Measurements from ENCODE around the gene SLAMF1.
A peak's percentile ranks its signal among the peaks of the same experiment; 100 is the strongest.

SLAMF1 gene

DNA sequence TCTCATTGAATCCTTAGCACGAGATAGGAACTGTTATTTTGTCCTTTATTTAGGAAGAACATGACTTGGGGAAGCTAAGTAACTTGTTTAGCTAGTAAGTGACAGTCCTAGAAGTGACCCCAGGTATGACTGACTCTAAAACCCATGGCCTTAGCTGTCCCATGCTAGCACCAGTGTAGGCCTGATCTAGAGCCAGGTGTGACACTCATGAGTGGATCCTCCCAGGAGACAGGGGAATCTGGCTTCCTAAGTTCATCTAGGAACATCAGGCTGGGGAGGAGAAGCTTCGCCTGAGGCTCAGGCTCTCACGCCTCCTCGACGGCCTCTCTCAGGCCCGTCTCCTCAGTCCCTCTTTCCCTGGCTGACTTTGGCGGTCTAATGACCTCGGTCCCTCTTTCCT lies 33.6 kb upstream of the SLAMF1 start:
- no peak for TF ChIP-seq CTCF (IDR thresholded peaks at IDR 0.05; ENCODE audit: low read depth, low read length)
- no peak overlapping the region for H3K4me3 ChIP-seq (replicated peaks in 1 of 2; ENCODE audit: low read depth in 2 of 2, low read length in 2 of 2)
- no peak for DNase-seq (ENCODE audit: low read depth in 2 of 2)

DNA sequence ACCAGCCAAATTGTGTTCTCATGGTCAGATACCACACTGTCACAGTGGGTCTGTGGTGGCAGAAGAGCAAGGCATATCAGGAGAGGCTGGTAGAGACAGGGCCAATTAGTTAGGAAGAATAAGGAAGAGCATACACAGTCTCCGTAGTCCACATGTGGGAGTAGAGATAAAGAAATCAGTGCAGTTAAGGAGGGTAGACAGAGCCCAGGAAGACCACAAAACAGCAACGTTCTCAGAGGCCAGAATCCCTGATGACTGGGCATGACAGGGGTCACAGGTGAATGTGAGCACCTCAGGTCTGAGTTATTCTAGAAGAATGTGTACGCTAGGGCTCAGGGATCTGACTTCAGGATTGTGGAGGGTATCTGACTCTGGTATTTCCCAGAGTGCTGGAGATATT lies 33.0 kb upstream of the SLAMF1 start:
- DNase-seq (ENCODE audit: low read depth in 2 of 2) = no peak
- no peak for TF ChIP-seq CTCF (IDR thresholded peaks at IDR 0.05; ENCODE audit: low read depth, low read length)
- no peak overlapping the region for H3K4me3 ChIP-seq (replicated peaks in 1 of 2; ENCODE audit: low read depth in 2 of 2, low read length in 2 of 2)

DNA sequence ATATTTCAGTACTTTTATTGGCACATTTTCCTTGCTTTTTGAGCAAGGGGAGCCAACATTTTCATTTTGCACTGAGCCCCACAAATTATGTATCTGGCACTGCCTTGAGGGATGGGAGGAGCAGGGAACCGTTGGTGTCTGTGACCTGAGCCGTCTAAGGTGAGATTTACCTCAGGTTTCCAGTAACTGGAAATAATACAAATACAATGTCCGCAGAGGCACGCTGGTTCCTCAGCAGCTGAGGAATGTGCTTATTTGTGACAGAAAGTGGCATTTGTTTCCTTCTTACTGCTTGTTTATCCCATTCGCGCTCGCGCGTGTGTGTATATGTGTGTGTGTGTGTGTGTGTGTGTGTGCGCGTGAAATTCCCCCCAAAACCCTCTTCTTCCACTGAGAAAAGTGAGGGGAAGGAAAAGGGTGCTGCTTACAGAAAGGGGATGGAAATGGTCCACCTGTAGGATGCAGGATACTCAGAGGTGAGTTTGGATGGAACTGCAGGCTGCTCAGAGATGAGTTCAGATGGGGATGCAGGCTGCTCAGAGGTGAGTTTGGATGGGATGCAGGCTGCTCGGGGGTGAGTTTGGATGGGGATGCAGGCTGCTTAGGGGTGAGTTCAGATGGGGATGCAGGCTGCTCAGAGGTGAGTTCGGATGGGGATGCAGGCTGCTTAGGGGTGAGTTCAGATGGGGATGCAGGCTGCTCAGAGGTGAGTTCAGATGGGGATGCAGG lies 30.2 kb upstream of the SLAMF1 start:
- H3K4me3 ChIP-seq (replicated peaks in 1 of 2; ENCODE audit: low read depth in 2 of 2, low read length in 2 of 2) = no peak overlapping the region
- no peak for DNase-seq (ENCODE audit: low read depth in 2 of 2)
- no peak for TF ChIP-seq CTCF (IDR thresholded peaks at IDR 0.05; ENCODE audit: low read depth, low read length)

DNA sequence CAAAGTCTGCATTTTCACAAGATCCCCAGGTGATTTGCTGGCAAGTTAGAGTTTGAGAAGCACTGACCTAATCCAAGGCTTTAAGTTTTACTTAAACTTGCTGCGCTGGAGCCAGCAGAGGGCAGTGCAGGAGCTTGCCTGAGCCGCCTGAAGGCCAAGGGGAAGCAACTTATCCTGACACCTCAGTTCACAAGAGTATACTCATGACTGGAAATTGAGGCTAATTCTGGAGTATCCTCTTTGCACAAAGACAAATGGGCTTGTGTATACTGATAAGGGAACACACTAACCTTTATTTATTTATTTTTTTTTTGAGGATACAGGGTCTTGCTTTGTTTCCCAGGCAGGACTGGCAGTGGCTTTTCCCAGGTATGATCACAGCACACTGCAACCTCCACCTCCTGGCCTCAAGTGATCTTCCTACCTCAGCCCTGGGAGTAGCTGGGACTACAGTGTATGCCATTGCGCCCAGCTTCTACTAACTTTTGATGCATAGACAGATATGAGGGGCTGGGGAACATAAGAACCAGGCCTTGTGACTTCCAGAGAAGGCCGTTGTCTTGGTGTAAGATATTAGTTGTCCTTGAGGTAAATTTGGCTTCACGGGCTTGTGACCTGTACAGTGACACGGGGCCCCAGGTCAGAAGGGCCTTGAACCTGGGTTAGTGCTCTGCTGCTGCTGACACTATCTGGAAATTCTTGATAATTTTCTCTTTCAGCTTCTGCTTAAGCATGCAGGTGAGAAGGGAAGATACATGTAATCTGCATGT lies 29.0 kb upstream of the SLAMF1 start:
- no peak overlapping the region for H3K4me3 ChIP-seq (replicated peaks in 1 of 2; ENCODE audit: low read depth in 2 of 2, low read length in 2 of 2)
- DNase-seq (ENCODE audit: low read depth in 2 of 2) = peak; percentile 75 to 83
- TF ChIP-seq CTCF (IDR thresholded peaks at IDR 0.05; ENCODE audit: low read depth, low read length) = peak; percentile 89

DNA sequence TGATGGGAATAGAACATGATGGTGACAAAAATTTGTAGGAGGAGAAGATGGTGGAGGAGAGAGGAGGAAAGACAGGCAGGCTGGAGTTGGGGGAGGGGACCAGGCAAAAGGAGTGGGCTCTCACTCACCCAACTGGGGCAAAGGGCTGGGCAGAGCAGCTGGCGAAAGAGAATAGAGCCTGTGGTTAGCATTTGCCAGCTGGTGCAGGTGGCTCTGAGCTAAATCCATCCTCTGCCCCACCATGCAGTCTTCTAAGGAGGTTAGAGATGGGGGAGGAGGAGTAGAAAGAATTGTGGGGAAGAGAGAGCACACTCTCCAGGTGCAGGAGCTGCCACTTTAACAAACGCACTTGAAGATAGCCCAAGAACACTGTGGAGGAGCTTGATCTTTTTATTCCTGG lies 27.6 kb upstream of the SLAMF1 start:
- DNase-seq (ENCODE audit: low read depth in 2 of 2) = no peak
- H3K4me3 ChIP-seq (replicated peaks in 1 of 2; ENCODE audit: low read depth in 2 of 2, low read length in 2 of 2) = no peak overlapping the region
- TF ChIP-seq CTCF (IDR thresholded peaks at IDR 0.05; ENCODE audit: low read depth, low read length) = no peak

- DNase-seq (ENCODE audit: low read depth in 2 of 2) = no peak
- no peak for TF ChIP-seq CTCF (IDR thresholded peaks at IDR 0.05; ENCODE audit: low read depth, low read length)
- no peak overlapping the region for H3K4me3 ChIP-seq (replicated peaks in 1 of 2; ENCODE audit: low read depth in 2 of 2, low read length in 2 of 2)
Observed at GRCh38 chr1:160672789-160673695, 26.2 kb upstream of the SLAMF1 start.

Measured in cardiac fibroblast (primary cell).